Parathyroid adenoma (tissue), 2 donors: ENCODE results near the gene ENC1.

Experiments
- H2AFZ ChIP-seq: fragments of 300-600 bp; sonication (generic); one replicate; pipeline ENCODE4 v1.7.0; 2017; ENCODE audit warnings: antibody characterized with exemption, mild to moderate bottlenecking
- H3K27ac ChIP-seq: fragments of 300-600 bp; sonication (generic); one replicate; pipeline ENCODE4 v1.7.0; 2017
- H3K27me3 ChIP-seq: fragments of 300-600 bp; sonication (generic); one replicate; pipeline ENCODE4 v1.7.0; 2017; ENCODE audit warnings: low read length; ENCODE audit not compliant: control insufficient read depth, insufficient read depth
- H3K36me3 ChIP-seq: fragments of 300-600 bp; sonication (generic); one replicate; pipeline ENCODE4 v1.7.0; 2017; ENCODE audit warnings: low read length; ENCODE audit not compliant: control insufficient read depth, insufficient read depth
- H3K4me1 ChIP-seq: fragments of 300-600 bp; sonication (generic); one replicate; pipeline ENCODE4 v1.7.0; 2017; ENCODE audit warnings: control low read depth
- H3K4me2 ChIP-seq: fragments of 300-600 bp; sonication (generic); one replicate; pipeline ENCODE4 v1.7.0; 2017; ENCODE audit warnings: low read length
- H3K4me3 ChIP-seq: fragments of 300-600 bp; sonication (generic); one replicate; pipeline ENCODE4 v1.7.0; 2017; ENCODE audit warnings: low read depth, low read length
- H3K79me2 ChIP-seq: fragments of 300-600 bp; sonication (generic); one replicate; pipeline ENCODE4 v1.7.0; 2017; ENCODE audit warnings: control low read depth
- H3K9ac ChIP-seq: fragments of 300-600 bp; sonication (generic); one replicate; pipeline ENCODE4 v1.7.0; 2017; ENCODE audit warnings: mild to moderate bottlenecking
- H3K9me3 ChIP-seq: fragments of 300-600 bp; sonication (generic); one replicate; pipeline ENCODE4 v1.7.0; 2017; ENCODE audit warnings: low read length; ENCODE audit not compliant: control insufficient read depth
- TF ChIP-seq, protein P1 (sequence below): fragments of 300-600 bp; sonication (generic); IDR thresholded peaks from one replicate; pipeline ENCODE4 v1.7.0; 2017; ENCODE audit warnings: antibody characterized with exemption, mild to moderate bottlenecking
- donor health status: primary hyperparathyroidism.

The ENC1 gene

GRCh38 chr5:74655716-74656115, 15.2 kb upstream of the ENC1 start:
- TF ChIP-seq, protein P1, sequence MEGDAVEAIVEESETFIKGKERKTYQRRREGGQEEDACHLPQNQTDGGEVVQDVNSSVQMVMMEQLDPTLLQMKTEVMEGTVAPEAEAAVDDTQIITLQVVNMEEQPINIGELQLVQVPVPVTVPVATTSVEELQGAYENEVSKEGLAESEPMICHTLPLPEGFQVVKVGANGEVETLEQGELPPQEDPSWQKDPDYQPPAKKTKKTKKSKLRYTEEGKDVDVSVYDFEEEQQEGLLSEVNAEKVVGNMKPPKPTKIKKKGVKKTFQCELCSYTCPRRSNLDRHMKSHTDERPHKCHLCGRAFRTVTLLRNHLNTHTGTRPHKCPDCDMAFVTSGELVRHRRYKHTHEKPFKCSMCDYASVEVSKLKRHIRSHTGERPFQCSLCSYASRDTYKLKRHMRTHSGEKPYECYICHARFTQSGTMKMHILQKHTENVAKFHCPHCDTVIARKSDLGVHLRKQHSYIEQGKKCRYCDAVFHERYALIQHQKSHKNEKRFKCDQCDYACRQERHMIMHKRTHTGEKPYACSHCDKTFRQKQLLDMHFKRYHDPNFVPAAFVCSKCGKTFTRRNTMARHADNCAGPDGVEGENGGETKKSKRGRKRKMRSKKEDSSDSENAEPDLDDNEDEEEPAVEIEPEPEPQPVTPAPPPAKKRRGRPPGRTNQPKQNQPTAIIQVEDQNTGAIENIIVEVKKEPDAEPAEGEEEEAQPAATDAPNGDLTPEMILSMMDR = no peak
- no peaks in the 10 kb centered on the region for H3K79me2 ChIP-seq
- H2AFZ ChIP-seq = no peak overlapping the region
- no peaks in the 10 kb centered on the region for H3K27me3 ChIP-seq
- H3K36me3 ChIP-seq = no peaks in the 10 kb centered on the region
- H3K4me2 ChIP-seq = no peak overlapping the region
- no peak overlapping the region for H3K4me3 ChIP-seq
- H3K9me3 ChIP-seq = no peaks in the 10 kb centered on the region
- H3K27ac ChIP-seq = no peak overlapping the region
- H3K4me1 ChIP-seq = no peaks in the 10 kb centered on the region
- H3K9ac ChIP-seq = no peak overlapping the region

- TF ChIP-seq, protein P1 = no peak
- Histone ChIP-seq H3K27me3 (no peaks in the 10 kb centered on the region), H3K36me3 (no peaks in the 10 kb centered on the region), H3K4me1 (no peaks in the 10 kb centered on the region), H3K79me2 (no peaks in the 10 kb centered on the region), H3K27ac (no peak overlapping the region), H3K9ac (no peak overlapping the region), H3K9me3 (no peaks in the 10 kb centered on the region), H3K4me2 (no peak overlapping the region), H3K4me3 (no peak overlapping the region), H2AFZ (no peak overlapping the region)
These were observed 14.7 kb upstream of the ENC1 start for GRCh38 chr5:74655206-74655605.

DNA sequence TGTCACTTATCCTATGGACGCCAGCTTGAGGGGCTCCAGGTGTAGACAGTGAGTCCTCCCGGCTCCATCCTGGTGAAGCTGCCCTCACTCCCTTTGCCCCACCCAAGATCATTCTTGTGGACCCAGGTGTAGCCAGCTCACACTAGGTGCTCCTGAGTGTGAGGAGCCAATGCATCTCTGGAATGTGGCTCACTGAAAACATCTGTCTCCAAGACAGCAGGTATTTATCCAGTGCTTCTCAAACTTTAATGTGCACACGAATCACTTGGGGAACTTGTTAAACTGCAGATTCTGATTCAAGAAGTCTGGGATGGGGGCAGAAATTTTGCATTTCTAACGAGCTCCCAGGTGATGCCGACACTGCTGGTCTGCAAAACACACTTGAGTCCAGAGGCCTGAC, 13.5 kb upstream of the ENC1 start:
- Histone ChIP-seq H3K4me3 (no peak overlapping the region), H3K27me3 (no peaks in the 10 kb centered on the region), H3K9ac (no peak overlapping the region), H3K4me1 (no peaks in the 10 kb centered on the region), H3K4me2 (no peak overlapping the region), H3K79me2 (no peaks in the 10 kb centered on the region), H3K36me3 (no peaks in the 10 kb centered on the region), H2AFZ (no peak overlapping the region), H3K27ac (no peak overlapping the region), H3K9me3 (no peaks in the 10 kb centered on the region)
- TF ChIP-seq, protein P1 = no peak

GRCh38 chr5:74652576-74652975, 12.0 kb upstream of the ENC1 start:
- Histone ChIP-seq H3K9ac (no peak overlapping the region), H3K4me2 (no peak overlapping the region), H2AFZ (no peak overlapping the region), H3K79me2 (no peaks in the 10 kb centered on the region), H3K27me3 (no peaks in the 10 kb centered on the region), H3K27ac (no peak overlapping the region), H3K4me3 (no peak overlapping the region), H3K36me3 (no peaks in the 10 kb centered on the region), H3K4me1 (peaks cover 4% of the 10 kb centered on the region), H3K9me3 (no peaks in the 10 kb centered on the region)
- TF ChIP-seq, protein P1 = no peak

DNA sequence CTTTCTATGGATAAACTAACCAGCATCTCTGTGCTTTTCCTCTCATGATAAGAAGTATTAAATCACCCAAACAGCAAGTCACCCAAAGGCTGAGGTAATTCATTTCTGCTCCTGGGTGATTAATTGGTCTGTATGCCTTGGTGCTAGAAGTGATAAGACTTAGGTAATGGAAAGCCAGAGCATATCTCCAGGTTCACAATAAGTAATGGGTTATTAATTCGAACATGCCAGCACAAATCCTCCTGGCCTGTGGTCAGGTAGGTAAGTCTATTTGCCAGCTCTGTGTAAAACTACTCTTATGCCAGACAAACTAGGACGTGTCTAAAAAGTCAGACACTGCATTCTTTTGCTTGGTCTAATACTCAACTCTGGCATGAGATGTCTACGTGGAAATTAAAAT, 11.2 kb upstream of the ENC1 start:
- no peaks in the 10 kb centered on the region for H3K9me3 ChIP-seq
- H3K4me3 ChIP-seq = no peak overlapping the region
- H3K4me1 ChIP-seq = peaks cover 4% of the 10 kb centered on the region
- H3K4me2 ChIP-seq = no peak overlapping the region
- H3K27me3 ChIP-seq = no peaks in the 10 kb centered on the region
- H3K36me3 ChIP-seq = no peaks in the 10 kb centered on the region
- H3K9ac ChIP-seq = no peak overlapping the region
- no peak overlapping the region for H3K27ac ChIP-seq
- TF ChIP-seq, protein P1 = no peak
- H3K79me2 ChIP-seq = no peaks in the 10 kb centered on the region
- H2AFZ ChIP-seq = no peak overlapping the region
